ENCODE results near the gene ASB13.
A peak's percentile ranks its signal among the peaks of the same experiment; 100 is the strongest.

Gene ASB13

GRCh38 chr10:5697342-5697741 lies 30.9 kb upstream of the ASB13 start:
- no peak overlapping the region for H3K4me3 ChIP-seq (ENCODE audit: low read depth, low read length)
- CTCF ChIA-PET: interaction anchor here (1.1 to 1.7 kb wide), 2 partner anchors 9 to 15 kb away, joined by 3 read pairs; no protein-coding TSS in a partner anchor
- POLR2A ChIA-PET: no interaction called here
- DNase-seq (ENCODE audit: low read depth, low spot score): no peak
- TF ChIP-seq, protein P1, sequence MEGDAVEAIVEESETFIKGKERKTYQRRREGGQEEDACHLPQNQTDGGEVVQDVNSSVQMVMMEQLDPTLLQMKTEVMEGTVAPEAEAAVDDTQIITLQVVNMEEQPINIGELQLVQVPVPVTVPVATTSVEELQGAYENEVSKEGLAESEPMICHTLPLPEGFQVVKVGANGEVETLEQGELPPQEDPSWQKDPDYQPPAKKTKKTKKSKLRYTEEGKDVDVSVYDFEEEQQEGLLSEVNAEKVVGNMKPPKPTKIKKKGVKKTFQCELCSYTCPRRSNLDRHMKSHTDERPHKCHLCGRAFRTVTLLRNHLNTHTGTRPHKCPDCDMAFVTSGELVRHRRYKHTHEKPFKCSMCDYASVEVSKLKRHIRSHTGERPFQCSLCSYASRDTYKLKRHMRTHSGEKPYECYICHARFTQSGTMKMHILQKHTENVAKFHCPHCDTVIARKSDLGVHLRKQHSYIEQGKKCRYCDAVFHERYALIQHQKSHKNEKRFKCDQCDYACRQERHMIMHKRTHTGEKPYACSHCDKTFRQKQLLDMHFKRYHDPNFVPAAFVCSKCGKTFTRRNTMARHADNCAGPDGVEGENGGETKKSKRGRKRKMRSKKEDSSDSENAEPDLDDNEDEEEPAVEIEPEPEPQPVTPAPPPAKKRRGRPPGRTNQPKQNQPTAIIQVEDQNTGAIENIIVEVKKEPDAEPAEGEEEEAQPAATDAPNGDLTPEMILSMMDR (IDR thresholded peaks at IDR 0.05; ENCODE audit: insufficient read depth, low read length, missing control alignments): no peak

DNA sequence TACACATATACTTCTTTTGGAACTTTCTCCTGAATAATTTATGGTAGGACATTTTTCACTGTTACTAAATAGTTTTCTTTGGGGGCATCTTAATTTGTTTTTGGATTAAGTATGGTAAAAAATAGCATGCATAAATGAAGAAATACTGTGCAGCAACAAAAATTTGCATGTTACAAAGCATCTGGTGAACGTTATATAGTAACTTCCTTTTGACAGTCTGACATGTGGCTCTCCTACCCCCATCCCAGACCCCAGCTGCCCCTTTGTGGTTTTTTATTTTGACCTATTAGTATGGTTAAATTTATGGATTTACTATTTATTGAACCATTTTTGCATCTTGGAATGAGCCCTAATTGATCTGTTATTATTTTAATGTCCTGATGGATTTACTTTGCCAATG lies 28.2 kb upstream of the ASB13 start:
- CTCF ChIA-PET: no interaction called here
- POLR2A ChIA-PET: no interaction called here
- TF ChIP-seq, protein P1 (IDR thresholded peaks at IDR 0.05; ENCODE audit: insufficient read depth, low read length, missing control alignments): no peak
- H3K4me3 ChIP-seq (ENCODE audit: low read depth, low read length): no peak overlapping the region
- DNase-seq (ENCODE audit: low read depth, low spot score): no peak

GRCh38 chr10:5692461-5693358 lies 26.3 kb upstream of the ASB13 start:
- CTCF ChIA-PET: interaction anchor here (1.5 to 2.1 kb wide), 2 partner anchors 12 to 250 kb away, joined by 5 to 6 read pairs; no protein-coding TSS in a partner anchor
- POLR2A ChIA-PET: no interaction called here
- DNase-seq (ENCODE audit: low read depth, low spot score): no peak
- peak overlapping the region; percentile 55 for H3K4me3 ChIP-seq (ENCODE audit: low read depth, low read length)
- TF ChIP-seq, protein P1 (IDR thresholded peaks at IDR 0.05; ENCODE audit: insufficient read depth, low read length, missing control alignments): no peak

DNA sequence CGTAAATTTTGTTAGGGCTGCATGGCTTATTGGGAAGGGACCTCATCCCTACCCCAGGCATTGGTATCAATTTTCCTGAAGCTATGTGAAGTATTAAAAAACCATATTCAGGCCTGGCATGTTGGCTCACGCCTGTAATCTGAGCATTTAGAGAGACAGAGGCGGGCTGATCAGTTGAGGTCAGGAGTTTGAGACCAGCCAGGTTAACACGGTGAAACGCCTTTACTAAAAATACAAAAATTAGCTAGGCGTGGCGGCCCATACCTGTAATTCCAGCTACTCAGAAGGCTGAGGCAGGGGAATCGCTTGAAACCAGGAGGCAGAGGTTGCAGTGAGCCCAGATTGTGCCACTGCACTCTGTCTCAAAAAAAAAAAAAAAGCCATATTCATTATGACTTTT lies 25.4 kb upstream of the ASB13 start:
- DNase-seq (ENCODE audit: low read depth, low spot score): no peak
- POLR2A ChIA-PET: no interaction called here
- H3K4me3 ChIP-seq (ENCODE audit: low read depth, low read length): no peak overlapping the region
- TF ChIP-seq, protein P1 (IDR thresholded peaks at IDR 0.05; ENCODE audit: insufficient read depth, low read length, missing control alignments): no peak
- CTCF ChIA-PET: interaction anchor here (0.9 to 2.1 kb wide), 3 partner anchors 9 to 249 kb away, joined by 3 to 5 read pairs (median 4); no protein-coding TSS in a partner anchor

DNA sequence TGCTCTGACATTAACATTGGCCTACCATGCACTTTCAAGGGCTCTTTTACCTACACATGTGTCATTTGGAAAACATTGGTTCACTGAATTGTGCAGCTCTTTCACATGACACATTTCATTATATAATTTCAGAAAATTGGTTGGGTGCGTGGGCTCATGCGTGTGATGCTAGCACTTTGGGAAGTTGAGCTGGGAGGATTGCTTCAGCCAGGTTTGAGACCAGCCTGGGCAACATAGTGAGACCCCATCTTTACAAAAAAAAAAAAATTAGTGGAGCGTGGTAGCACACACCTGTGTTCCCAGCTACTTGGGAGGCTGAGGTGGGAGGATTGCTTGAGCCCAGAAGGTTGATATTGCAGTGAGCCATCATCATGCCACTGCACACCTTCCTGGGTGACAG lies 22.2 kb upstream of the ASB13 start:
- POLR2A ChIA-PET: no interaction called here

DNA sequence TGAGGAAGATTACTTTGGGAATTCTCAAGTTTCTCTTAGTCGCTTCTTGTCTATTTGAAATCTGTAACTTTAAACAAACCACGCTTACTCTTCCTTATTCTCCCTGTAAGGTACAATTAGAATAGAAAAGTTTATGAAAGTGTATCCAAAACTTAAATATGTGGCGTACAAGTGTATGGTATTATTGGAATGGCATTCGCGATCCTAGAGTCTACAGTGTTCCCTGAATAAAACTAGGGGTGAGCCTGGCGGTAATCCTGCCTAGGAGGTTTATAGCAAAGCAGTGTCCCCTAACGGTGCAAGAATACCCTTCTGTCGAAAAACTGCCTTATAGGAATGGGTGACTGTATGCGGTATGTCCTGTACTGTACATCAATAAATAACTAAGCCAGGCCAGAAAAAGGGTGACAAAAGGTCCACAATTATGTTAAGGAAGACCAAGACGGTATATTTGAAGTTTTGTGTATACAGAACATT lies 19.4 kb upstream of the ASB13 start:
- TF ChIP-seq, protein P1 (IDR thresholded peaks at IDR 0.05; ENCODE audit: insufficient read depth, low read length, missing control alignments): no peak
- POLR2A ChIA-PET: no interaction called here
- no peak for DNase-seq (ENCODE audit: low read depth, low spot score)
- CTCF ChIA-PET: no interaction called here
- peak overlapping the region; percentile 89 for H3K4me3 ChIP-seq (ENCODE audit: low read depth, low read length)

More for the DNA sequence above, 22.2 kb upstream of the ASB13 start:
- DNase-seq (ENCODE audit: low read depth, low spot score): no peak
- CTCF ChIA-PET: interaction anchor here (1.3 to 1.5 kb wide), 2 partner anchors 59 to 873 kb away, joined by 3 to 4 read pairs; no protein-coding TSS in a partner anchor
- H3K4me3 ChIP-seq (ENCODE audit: low read depth, low read length): no peak overlapping the region
- TF ChIP-seq, protein P1 (IDR thresholded peaks at IDR 0.05; ENCODE audit: insufficient read depth, low read length, missing control alignments): no peak

Data from AG04449 (cell line).